HG03196 (cell line): ENCODE results near the gene LIMK2.

ENCODE experiments used
- ATAC-seq: cut with Tn5 transposase; IDR thresholded peaks from one replicate; pipeline ENCODE4 v1.9.1; 2021; ENCODE audit not compliant: unreplicated experiment

LIMK2 gene

DNA sequence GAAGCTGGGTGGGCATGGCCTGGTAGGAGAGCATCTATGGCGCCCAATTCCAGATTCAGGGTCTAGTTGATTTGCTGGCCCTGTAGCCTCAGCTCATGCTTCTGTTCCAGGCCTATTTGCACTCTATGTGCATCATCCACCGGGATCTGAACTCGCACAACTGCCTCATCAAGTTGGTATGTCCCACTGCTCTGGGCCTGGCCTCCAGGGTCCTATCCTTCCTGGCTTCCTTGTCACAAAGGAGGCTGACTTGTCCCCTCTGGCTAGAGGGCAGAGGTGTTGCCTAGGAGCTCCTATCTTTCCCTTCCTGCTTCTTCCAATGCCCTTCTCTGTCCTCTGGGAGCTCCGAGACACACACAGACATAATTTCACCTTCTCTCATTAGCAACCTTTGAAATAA lies 58.9 kb downstream of the LIMK2 start:
- no peak for ATAC-seq

DNA sequence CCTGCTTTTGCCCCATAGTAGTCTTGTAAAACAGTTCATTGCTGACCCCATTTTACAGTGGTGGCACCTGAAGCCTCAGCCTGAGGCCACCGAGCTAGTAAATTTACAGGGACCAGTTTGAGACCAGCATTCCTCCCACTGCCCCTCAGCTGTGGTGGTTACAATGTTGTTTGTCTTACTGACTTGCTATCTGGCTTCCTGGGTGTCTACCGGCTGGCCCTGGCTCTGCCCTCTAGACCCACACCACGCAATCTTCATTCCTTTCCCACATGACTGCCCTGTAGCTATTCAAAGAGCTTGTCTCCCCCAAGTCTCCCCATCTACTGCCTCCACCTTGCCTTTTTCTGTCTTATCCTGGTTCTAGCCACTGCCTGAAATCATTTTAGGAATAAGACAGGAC lies 59.4 kb downstream of the LIMK2 start:
- no peak for ATAC-seq

DNA sequence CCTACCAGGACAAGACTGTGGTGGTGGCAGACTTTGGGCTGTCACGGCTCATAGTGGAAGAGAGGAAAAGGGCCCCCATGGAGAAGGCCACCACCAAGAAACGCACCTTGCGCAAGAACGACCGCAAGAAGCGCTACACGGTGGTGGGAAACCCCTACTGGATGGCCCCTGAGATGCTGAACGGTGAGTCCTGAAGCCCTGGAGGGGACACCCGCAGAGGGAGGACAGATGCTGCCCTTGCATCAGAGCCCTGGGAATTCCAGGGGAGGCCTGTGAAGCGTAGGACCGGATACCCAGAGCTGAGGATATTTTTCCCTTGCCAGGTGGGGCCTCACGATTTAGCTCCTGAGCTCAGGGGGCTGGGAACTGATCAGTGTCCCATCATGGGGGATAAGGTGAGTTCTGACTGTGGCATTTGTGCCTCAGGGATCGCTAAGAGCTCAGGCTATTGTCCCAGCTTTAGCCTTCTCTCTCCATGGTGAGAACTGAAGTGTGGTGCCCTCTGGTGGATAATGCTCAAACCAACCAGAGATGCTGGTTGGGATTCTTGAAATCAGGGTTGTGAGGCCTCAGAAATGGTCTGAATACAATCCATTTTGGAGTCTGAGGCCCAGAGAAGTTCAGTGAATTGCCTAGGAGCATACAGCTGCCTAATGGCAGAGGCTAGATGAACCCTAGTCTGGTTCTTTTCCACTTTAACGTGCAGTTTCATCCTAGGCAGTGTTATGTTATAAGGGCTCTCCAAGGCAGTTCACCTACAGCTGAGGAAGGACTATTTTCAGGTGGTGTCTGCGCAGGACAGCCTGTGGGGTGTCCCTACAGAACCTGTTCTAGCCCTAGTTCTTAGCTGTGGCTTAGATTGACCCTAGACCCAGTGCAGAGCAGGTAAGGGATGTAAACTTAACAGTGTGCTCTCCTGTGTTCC lies 60.7 kb downstream of the LIMK2 start:
- no peak for ATAC-seq

DNA sequence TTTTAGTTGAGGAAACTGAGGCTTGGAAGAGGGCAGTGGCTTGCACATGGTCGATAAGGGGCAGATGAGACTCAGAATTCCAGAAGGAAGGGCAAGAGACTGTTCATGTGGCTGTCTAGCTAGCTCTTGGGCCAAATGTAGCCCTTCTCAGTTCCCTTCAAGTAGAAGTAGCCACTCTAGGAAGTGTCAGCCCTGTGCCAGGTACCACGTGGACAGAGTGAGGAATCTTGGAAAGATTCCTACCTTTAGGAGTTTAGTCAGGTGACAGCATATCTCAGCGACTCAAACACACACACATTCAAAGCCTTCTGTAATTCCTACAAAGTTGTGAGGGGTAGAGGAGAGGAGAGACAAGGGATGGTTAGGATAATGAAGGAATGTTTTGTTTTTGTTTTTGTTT lies 61.9 kb downstream of the LIMK2 start:
- no peak for ATAC-seq

DNA sequence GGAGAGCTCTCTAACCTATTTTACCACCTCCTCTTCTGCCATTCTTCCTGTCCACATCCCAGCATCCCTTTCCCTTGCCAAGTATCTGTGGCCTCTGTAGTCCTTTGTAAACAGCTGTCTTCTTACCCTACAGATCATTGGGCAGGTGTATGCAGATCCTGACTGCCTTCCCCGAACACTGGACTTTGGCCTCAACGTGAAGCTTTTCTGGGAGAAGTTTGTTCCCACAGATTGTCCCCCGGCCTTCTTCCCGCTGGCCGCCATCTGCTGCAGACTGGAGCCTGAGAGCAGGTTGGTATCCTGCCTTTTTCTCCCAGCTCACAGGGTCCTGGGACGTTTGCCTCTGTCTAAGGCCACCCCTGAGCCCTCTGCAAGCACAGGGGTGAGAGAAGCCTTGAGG lies 62.9 kb downstream of the LIMK2 start:
- no peak for ATAC-seq

DNA sequence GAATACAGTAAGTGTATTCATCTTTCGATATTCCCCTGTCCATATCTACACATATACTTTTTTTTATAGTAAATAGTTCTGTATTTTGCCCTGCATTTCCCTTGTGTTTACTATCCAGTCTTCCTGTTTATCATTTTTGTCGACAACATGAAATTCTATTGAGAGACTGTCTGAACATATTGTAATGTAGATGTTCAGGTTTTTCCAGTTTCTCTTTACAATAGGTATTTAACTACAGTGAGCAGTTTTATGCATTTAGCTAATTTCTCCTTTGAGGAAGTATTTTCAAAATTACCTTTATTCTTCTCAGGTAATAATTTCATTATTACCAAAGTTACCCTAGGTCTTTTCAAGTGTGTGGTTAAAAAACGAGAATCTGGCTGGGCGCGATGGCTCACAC lies 63.5 kb downstream of the LIMK2 start:
- ATAC-seq = no peak

DNA sequence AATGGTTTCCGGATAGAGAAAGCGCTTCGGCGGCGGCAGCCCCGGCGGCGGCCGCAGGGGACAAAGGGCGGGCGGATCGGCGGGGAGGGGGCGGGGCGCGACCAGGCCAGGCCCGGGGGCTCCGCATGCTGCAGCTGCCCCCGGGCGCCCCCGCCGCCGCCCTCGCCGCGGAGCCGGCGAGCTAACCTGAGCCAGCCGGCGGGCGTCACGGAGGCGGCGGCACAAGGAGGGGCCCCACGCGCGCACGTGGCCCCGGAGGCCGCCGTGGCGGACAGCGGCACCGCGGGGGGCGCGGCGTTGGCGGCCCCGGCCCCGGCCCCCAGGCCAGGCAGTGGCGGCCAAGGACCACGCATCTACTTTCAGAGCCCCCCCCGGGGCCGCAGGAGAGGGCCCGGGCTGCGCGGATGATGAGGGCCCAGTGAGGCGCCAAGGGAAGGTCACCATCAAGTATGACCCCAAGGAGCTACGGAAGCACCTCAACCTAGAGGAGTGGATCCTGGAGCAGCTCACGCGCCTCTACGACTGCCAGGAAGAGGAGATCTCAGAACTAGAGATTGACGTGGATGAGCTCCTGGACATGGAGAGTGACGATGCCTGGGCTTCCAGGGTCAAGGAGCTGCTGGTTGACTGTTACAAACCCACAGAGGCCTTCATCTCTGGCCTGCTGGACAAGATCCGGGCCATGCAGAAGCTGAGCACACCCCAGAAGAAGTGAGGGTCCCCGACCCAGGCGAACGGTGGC lies 64.5 kb downstream of the LIMK2 start:
- ATAC-seq = no peak

DNA sequence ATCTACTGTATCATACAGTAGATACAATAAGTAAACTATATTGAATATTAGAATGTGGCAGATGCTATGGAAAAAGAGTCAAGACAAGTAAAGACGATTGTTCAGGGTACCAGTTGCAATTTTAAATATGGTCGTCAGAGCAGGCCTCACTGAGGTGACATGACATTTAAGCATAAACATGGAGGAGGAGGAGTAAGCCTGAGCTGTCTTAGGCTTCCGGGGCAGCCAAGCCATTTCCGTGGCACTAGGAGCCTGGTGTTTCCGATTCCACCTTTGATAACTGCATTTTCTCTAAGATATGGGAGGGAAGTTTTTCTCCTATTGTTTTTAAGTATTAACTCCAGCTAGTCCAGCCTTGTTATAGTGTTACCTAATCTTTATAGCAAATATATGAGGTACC lies 65.6 kb downstream of the LIMK2 start:
- ATAC-seq = no peak

DNA sequence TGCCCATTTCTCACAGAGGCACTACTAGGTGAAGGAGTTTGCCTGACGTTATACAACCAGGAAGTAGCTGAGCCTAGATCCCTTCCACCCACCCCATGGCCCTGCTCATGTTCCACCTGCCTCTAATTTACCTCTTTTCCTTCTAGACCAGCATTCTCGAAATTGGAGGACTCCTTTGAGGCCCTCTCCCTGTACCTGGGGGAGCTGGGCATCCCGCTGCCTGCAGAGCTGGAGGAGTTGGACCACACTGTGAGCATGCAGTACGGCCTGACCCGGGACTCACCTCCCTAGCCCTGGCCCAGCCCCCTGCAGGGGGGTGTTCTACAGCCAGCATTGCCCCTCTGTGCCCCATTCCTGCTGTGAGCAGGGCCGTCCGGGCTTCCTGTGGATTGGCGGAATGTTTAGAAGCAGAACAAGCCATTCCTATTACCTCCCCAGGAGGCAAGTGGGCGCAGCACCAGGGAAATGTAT lies 66.1 kb downstream of the LIMK2 start:
- ATAC-seq = no peak

DNA sequence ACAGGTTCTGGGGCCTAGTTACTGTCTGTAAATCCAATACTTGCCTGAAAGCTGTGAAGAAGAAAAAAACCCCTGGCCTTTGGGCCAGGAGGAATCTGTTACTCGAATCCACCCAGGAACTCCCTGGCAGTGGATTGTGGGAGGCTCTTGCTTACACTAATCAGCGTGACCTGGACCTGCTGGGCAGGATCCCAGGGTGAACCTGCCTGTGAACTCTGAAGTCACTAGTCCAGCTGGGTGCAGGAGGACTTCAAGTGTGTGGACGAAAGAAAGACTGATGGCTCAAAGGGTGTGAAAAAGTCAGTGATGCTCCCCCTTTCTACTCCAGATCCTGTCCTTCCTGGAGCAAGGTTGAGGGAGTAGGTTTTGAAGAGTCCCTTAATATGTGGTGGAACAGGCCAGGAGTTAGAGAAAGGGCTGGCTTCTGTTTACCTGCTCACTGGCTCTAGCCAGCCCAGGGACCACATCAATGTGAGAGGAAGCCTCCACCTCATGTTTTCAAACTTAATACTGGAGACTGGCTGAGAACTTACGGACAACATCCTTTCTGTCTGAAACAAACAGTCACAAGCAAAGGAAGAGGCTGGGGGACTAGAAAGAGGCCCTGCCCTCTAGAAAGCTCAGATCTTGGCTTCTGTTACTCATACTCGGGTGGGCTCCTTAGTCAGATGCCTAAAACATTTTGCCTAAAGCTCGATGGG lies 66.7 kb downstream of the LIMK2 start:
- no peak for ATAC-seq

DNA sequence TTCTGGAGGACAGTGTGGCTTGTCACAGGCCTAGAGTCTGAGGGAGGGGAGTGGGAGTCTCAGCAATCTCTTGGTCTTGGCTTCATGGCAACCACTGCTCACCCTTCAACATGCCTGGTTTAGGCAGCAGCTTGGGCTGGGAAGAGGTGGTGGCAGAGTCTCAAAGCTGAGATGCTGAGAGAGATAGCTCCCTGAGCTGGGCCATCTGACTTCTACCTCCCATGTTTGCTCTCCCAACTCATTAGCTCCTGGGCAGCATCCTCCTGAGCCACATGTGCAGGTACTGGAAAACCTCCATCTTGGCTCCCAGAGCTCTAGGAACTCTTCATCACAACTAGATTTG lies 67.2 kb downstream of the LIMK2 start:
- ATAC-seq = no peak

DNA sequence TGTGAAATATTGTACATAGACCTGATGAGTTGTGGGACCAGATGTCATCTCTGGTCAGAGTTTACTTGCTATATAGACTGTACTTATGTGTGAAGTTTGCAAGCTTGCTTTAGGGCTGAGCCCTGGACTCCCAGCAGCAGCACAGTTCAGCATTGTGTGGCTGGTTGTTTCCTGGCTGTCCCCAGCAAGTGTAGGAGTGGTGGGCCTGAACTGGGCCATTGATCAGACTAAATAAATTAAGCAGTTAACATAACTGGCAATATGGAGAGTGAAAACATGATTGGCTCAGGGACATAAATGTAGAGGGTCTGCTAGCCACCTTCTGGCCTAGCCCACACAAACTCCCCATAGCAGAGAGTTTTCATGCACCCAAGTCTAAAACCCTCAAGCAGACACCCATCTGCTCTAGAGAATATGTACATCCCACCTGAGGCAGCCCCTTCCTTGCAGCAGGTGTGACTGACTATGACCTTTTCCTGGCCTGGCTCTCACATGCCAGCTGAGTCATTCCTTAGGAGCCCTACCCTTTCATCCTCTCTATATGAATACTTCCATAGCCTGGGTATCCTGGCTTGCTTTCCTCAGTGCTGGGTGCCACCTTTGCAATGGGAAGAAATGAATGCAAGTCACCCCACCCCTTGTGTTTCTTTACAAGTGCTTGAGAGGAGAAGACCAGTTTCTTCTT lies 67.9 kb downstream of the LIMK2 start:
- ATAC-seq = no peak

DNA sequence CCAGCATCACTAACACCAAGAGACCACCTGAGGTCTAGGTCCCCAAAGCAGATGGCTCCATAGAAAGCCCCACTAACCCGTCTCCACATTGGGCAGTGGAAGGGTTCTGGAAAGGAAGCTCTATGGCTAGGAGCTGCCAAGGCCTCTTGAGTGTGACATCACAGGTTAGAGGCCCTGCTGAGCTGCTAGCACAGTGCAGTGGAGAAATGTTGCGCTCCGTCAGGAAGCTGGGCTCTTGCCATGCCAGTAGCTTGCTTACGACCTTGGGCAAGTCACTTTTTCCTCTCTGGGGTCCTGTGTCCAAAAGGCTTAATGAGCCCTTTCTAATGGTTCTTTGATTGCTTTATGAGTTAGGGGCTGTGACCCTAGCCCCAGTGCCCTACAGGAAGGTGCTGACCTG lies 69.6 kb downstream of the LIMK2 start:
- ATAC-seq = no peak

DNA sequence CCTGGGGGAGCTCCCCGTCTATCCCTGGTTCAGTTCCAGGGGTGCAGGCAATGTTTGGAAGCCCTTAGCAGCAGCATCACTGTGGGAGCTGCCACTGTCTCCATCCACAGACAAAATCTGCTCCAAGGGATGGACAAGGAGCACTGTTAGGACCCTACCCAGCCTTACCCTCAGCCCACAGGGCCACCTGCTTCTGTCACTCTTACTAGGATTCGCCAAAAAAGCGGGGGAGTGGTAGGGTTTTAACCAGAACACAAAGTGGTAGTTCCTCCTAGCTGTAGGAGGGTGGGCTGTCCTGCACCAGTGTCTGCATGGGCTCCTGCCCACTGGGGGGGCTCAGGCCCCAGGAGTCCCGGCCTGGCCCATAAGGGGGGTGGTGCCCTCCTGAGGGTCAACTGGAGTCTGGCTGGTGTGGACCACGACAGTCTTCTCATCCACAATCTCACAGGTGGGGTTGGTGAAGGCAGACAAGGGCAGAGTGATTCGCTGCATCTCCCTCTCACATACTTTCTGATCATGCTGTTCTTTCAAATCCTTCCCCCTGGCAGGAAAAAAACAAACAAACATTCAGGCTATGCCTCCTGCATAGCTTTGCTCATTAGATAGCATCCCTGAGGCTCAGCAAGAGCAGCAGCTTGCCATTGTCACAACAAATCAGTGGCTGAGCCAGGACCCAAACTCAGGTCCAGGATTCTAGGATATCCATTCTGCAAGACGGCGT lies 70.8 kb downstream of the LIMK2 start:
- no peak for ATAC-seq

DNA sequence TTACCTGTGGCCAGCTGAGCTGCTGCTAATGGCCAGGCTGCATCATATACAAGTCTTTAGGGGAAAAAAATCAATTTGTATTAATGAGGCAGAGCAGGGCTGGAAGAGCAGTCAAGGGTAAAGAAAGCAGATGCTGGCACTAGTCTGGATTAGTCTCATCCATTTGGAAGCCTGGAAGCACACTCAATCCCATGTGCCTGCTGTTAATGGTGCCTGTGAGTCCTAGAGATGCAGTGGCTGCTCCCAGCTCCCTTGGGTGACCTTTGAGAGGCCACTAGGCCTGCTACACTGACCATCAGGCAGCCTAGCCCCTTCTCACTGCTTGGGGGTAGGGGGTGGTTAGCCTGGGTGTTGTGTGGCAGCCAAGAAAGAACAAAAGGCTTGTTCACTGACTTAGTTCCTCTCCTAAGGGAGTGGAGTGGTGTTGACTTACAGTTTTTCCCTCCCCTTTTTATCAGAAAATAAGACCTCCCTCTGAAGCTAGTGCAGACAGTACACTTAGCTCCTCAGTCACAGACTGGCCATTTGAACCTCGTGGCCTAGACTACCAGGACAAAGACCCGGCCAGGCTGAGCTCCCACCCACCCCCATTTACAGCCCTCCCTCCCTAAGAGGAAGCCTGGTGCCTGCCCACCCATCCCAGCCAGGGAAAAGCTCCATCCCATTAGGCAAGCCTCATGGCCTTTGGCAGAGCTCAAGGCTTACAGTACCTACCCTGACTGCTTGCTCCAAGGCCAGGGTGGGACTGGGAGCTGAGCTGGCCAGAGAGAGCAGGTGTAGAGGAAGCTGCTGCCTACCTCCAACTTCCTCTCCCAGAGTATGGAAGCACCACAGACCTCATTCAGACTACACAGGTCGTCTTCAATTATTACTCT lies 72.4 kb downstream of the LIMK2 start:
- no peak for ATAC-seq

DNA sequence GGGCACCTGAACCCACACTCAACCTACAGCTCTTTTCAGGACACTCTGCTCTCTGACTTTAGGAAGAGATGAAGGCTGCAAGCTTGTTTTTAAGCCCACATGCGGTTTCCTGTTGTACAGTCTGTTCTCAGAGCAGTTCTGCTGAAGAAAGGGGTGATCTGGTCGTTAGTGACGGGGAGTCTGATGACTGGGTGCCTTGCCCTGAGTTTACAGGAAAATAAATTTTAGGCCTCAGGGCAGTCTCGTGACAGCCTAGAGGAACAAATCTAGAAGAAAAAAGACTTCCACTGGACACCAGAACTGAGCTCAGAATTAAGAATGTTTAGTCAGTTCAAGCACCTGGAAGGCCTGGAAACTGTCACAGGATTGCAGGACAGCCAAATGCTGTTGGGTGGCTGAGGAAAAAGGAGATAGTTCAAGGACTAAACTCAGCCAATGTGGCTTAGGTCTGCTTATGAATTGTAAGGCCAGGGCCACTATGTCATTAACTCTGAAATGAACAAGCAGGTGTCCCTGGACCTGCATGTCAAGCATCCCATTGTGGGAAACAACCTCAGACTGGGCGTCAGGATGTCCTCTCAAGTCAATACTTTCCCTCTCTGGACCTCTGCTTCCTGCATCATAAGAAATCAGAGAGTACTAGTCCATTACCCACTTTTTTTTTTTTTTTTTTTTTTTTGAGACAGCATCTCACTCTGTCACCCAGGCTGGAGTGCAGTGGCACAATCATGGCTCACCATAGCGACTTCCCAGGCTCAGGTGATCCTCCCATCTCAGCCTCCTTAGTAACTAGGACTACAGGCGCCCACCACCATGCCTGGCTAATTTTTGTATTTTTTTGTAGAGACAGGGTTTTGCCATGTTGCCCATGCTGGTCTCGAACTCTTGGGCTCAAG lies 74.5 kb downstream of the LIMK2 start:
- no peak for ATAC-seq

DNA sequence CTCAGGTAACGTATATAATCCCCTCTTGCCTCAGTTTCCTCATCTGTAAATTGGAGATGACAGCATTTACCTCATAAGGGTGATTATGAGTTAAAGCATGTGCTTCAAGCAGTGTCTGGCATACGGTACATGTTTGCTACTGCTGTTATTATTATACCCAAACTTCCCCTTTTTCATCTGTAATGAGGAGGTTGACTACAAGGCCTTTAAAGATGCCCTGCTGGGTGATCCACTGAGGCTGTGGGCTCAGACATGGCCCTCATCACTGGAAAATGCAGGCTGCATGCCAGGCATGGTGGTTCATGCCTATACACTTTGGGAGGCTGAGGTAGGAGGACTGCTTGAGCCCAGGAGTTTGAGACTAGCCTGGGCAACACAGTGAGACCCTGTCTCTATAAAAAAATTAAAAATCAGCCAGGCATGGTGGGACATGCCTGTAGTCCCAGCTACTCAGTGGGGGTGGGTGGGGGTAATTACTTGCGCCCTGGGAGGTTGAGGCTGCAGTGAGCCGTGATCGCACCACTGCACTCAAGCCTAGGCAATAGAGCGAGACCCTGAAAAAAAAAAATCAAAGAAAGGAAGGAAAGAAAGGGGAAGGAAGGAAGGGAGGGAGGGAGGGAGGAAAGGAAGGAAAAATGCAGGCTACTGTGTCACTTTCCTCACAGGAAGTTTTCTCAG lies 75.9 kb downstream of the LIMK2 start:
- ATAC-seq = no peak
